ENCODE results near the gene DRC7. TPM values are rescaled to one million over a fixed set of nuclear protein-coding genes. Genes with fewer than 3 reads are reported as not detected.

DRC7 gene
- total RNA-seq, 4 donors from 2014 or later: 0.79 TPM; not detected in 3

DNA sequence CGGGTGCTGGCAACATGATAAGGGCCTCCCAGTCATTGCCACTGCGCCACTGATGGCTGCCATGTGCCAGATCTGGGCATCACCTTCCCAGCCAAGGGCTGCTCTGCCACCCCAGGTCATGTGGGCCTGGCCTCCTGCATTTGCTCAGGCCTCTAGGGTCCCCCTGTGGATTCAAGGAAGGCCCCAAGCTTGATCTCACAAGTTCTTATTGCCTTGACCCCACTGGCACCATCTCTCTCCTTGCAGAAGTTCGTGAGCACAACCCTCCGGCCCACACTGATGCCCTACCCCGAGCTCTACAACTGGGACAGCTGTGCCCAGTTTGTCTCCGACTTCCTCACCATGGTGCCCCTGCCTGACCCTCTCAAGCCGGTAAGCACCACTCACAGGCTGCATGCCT is 5.3 kb downstream of the DRC7 start:
- TF ChIP-seq, protein P1, sequence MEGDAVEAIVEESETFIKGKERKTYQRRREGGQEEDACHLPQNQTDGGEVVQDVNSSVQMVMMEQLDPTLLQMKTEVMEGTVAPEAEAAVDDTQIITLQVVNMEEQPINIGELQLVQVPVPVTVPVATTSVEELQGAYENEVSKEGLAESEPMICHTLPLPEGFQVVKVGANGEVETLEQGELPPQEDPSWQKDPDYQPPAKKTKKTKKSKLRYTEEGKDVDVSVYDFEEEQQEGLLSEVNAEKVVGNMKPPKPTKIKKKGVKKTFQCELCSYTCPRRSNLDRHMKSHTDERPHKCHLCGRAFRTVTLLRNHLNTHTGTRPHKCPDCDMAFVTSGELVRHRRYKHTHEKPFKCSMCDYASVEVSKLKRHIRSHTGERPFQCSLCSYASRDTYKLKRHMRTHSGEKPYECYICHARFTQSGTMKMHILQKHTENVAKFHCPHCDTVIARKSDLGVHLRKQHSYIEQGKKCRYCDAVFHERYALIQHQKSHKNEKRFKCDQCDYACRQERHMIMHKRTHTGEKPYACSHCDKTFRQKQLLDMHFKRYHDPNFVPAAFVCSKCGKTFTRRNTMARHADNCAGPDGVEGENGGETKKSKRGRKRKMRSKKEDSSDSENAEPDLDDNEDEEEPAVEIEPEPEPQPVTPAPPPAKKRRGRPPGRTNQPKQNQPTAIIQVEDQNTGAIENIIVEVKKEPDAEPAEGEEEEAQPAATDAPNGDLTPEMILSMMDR (IDR thresholded peaks at IDR 0.05): no peak
- no peak for TF ChIP-seq POLR2A (IDR thresholded peaks at IDR 0.05)
- Histone ChIP-seq H3K4me3 (no peak overlapping the region), H3K36me3 (no peaks in the 10 kb centered on the region), H3K4me1 (no peaks in the 10 kb centered on the region), H3K27ac (no peak overlapping the region), H3K27me3 (no peaks in the 10 kb centered on the region), H3K9me3 (no peaks in the 10 kb centered on the region)
- 80 to 90% methylated on average over 3 of the region's 7 CpGs for WGBS, 2 donors
- intact Hi-C loops (cut with DNase I): no loop called here
- no peak for DNase-seq

DNA sequence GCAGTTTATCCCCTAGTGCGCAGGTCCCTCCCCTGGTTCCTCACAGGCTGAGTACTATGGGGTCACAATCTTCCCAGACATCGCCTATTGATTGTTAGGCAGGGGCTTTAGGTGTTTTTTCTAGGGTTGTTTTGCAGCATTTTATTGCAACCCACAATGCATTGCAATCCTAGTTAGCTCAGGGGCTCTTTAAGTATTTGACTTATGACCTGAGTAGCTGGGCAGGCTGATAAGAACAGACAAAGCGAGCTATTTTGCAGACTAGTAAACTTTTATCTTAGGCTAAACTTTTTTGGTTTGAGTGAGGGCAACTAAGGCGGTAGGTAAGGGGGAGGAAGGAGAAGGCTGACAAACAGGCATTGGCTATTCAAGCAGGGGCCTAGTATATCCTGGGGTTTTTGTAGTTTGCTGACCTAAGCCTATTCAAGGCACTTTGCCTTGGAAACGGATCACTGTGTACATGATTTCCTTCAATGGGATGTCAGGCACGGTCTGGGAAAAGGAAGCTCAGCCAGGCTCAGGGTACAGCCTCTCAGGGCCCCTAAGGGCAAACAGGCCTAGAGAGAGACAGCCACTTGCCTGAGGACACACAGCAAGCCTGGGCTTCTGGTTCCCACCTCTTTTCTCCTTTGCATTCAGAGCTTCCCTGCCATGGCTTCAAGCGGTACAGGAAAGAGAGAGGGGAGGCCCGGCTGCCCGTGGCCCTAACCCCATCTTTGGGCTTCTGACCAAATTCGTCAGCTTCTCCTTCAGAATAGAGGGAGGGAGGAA is 6.4 kb downstream of the DRC7 start:
- no peak overlapping the region for H3K27ac ChIP-seq
- H3K9me3 ChIP-seq: no peaks in the 10 kb centered on the region
- no peaks in the 10 kb centered on the region for H3K36me3 ChIP-seq
- H3K27me3 ChIP-seq: no peaks in the 10 kb centered on the region
- DNase-seq: no peak
- no peaks in the 10 kb centered on the region for H3K4me1 ChIP-seq
- no peak for TF ChIP-seq POLR2A (IDR thresholded peaks at IDR 0.05)
- TF ChIP-seq, protein P1 (IDR thresholded peaks at IDR 0.05): no peak
- WGBS, 2 donors: 59 to 73% methylated on average over 10 of the region's 10 CpGs
- no peak overlapping the region for H3K4me3 ChIP-seq
- intact Hi-C loops (cut with DNase I): no loop called here

DNA sequence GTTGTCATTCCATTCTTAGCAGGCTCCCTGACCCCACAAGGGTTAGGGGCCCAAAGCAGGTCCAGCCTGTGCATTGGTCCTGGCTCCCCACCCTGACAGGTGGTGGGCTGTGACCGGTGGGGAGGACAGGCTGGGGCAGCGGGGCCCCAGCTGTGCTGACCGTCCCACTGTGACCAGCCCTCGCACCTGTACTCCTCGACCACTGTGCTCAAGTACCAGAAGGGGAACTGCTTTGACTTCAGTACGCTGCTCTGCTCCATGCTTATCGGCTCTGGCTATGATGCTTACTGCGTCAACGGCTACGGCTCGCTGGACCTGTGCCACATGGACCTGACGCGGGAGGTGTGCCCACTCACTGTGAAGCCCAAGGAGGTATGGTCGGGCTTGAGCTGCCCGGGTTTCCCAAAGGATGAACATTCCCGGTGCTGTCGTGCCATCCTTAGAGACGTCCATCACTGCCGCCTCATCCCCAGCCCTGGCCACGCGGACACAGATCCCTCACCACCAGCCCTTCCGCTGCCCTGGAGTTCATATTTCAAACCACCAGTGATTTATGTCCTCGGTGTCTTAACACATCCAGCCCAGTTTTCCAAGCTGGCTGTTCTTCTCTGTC is 7.3 kb downstream of the DRC7 start:
- no peak for TF ChIP-seq POLR2A (IDR thresholded peaks at IDR 0.05)
- TF ChIP-seq, protein P1 (IDR thresholded peaks at IDR 0.05): no peak
- Histone ChIP-seq H3K27me3 (no peaks in the 10 kb centered on the region), H3K4me1 (no peaks in the 10 kb centered on the region), H3K4me3 (no peak overlapping the region), H3K9me3 (no peaks in the 10 kb centered on the region), H3K27ac (no peak overlapping the region), H3K36me3 (no peaks in the 10 kb centered on the region)
- DNase-seq: no peak
- 84 to 89% methylated on average over 8 to 19 of the region's 23 CpGs for WGBS, 2 donors
- intact Hi-C loops (cut with DNase I): no loop called here

DNA sequence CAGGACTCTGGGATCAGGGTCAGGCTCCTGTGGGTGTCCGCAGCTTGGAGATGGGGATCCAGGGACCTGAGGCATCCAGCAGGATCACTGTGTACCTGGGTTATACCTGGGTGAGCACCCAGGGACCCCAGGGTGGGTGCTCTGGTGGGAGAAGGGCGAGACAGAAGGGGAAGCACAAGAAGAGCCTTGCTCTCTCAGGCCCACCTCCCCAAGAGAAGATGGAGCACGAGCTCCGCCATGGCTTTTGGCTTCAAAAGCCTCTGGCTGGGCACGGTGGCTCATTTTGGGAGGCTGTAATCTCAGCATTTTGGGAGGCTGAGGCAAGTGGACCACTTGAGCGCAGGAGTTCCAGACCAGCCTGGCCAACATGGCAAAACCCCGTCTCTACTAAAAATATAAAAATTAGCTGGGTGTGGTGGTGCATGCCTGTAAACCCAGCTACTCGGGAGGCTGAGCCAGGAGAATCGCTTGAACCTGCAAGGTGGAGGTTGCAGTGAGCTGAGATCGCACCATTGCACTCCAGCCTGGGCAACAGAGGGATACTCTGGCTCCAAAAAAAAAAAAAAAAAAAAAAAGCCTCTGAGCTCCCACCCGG is 8.9 kb downstream of the DRC7 start:
- 83 to 97% methylated on average over 6 to 10 of the region's 11 CpGs for WGBS, 2 donors
- Histone ChIP-seq H3K4me1 (no peaks in the 10 kb centered on the region), H3K4me3 (no peak overlapping the region), H3K9me3 (no peaks in the 10 kb centered on the region), H3K27ac (no peak overlapping the region), H3K36me3 (no peaks in the 10 kb centered on the region), H3K27me3 (peaks cover 0 to 6% (median 0%) of the 10 kb centered on the region in 4 donors)
- no peak for DNase-seq
- intact Hi-C loops (cut with DNase I): no loop called here
- TF ChIP-seq, protein P1 (IDR thresholded peaks at IDR 0.05): no peak
- TF ChIP-seq POLR2A (IDR thresholded peaks at IDR 0.05): no peak

Data from esophagus squamous epithelium (tissue), 5 donors.